GM19099 (cell line): Measurements from ENCODE around the gene R3HDM1.

Experiments
- POLR2A ChIP-seq: IDR thresholded peaks from 3 replicates; pipeline ENCODE4 v1.6.1; 2011; ENCODE audit warnings: low read depth; ENCODE audit not compliant: insufficient read length; ENCODE audit errors: extremely low read depth

The R3HDM1 gene

GRCh38 chr2:135733045-135733444, 201.8 kb downstream of the R3HDM1 start:
- no peak for TF ChIP-seq POLR2A

- no peak for TF ChIP-seq POLR2A
These were observed 205.3 kb downstream of the R3HDM1 start for GRCh38 chr2:135736546-135736945.

GRCh38 chr2:135740206-135740605, 208.9 kb downstream of the R3HDM1 start:
- no peak for TF ChIP-seq POLR2A

- TF ChIP-seq POLR2A: no peak
These were observed 209.7 kb downstream of the R3HDM1 start for GRCh38 chr2:135741043-135741394.

- TF ChIP-seq POLR2A: peak; percentile 90
These were observed 210.4 kb downstream of the R3HDM1 start, which contains the start of gene UBXN4 for GRCh38 chr2:135741395-135742324. Gene UBXN4, plus strand, starts transcription at chr2:135741855. Its CDS starts 75 bp downstream, at chr2:135741930.

- TF ChIP-seq POLR2A: no peak
These were observed 211.1 kb downstream of the R3HDM1 start for GRCh38 chr2:135742325-135742757.

GRCh38 chr2:135743860-135744259, 212.6 kb downstream of the R3HDM1 start:
- no peak for TF ChIP-seq POLR2A

GRCh38 chr2:135744760-135745314, 213.6 kb downstream of the R3HDM1 start:
- no peak for TF ChIP-seq POLR2A

- no peak for TF ChIP-seq POLR2A
These were observed 214.3 kb downstream of the R3HDM1 start for GRCh38 chr2:135745545-135745944.

- no peak for TF ChIP-seq POLR2A
These were observed 224.3 kb downstream of the R3HDM1 start for GRCh38 chr2:135755573-135755972.

- no peak for TF ChIP-seq POLR2A
These were observed 225.4 kb downstream of the R3HDM1 start for GRCh38 chr2:135756692-135757091.

GRCh38 chr2:135762022-135762421, 230.7 kb downstream of the R3HDM1 start:
- TF ChIP-seq POLR2A: no peak

GRCh38 chr2:135762530-135762929, 231.2 kb downstream of the R3HDM1 start:
- TF ChIP-seq POLR2A: no peak

- TF ChIP-seq POLR2A: no peak
These were observed 237.6 kb downstream of the R3HDM1 start for GRCh38 chr2:135768863-135769262.

GRCh38 chr2:135773319-135773718, 242.0 kb downstream of the R3HDM1 start:
- no peak for TF ChIP-seq POLR2A

- TF ChIP-seq POLR2A: no peak
These were observed 242.6 kb downstream of the R3HDM1 start for GRCh38 chr2:135773917-135774316.
